Naive thymus-derived CD4-positive, alpha-beta T cell (primary cell): Measurements from ENCODE around the gene SDF2. TPM values are rescaled to one million over a fixed set of nuclear protein-coding genes. Genes with fewer than 3 reads are reported as not detected.

Experiments used
- ATAC-seq: fragments of 150-1000 bp; cut with Tn5 transposase; 2 replicates; pipeline ENCODE4 v1.10.0; 2021; ENCODE audit warnings: mild to moderate bottlenecking, moderate library complexity
- CTCF ChIA-PET: fragments of 350-600 bp; sonication (Branson Sonifier 250); formaldehyde crosslinking; loops from one replicate; lab custom pipeline; 2021; ENCODE audit warnings: antibody characterized with exemption; lab: Charles Lee
- POLR2A ChIA-PET: fragments of 350-600 bp; sonication (Branson Sonifier 250); formaldehyde crosslinking; loops from one replicate; lab custom pipeline; 2021; ENCODE audit warnings: antibody characterized with exemption, inconsistent platforms; lab: Charles Lee
- DNase-seq, 9 donors: peaks; one replicate each; pipeline versions ENCODE4 v3.0.0 to v3.0.0-alpha.2; 2020 to 2022; ENCODE audit warnings: mixed read lengths in 1 of 9
- H3K27ac ChIP-seq: one replicate; pipeline ENCODE4 v1.7.0; 2013; ENCODE audit warnings: mild to moderate bottlenecking, low read depth, low read length, moderate library complexity
- H3K27me3 ChIP-seq, 2 donors: one replicate each; pipeline ENCODE4 v1.7.0; 2013; ENCODE audit warnings: low read length in 2 of 2, mild to moderate bottlenecking in 2 of 2, moderate library complexity in 2 of 2; ENCODE audit not compliant: control insufficient read depth in 2 of 2, insufficient read depth in 2 of 2
- H3K36me3 ChIP-seq, 3 experiments: 1 replicate in 2 of 3; 2 replicates in 1 of 3; pipeline ENCODE4 v1.7.0; 2013; ENCODE audit warnings: low read length in 3 of 3, mild to moderate bottlenecking in 3 of 3, moderate library complexity in 1 of 3; ENCODE audit not compliant: insufficient read depth in 3 of 3, control insufficient read depth in 2 of 3
- H3K4me1 ChIP-seq, 2 donors: one replicate each; pipeline ENCODE4 v1.7.0; 2013; ENCODE audit warnings: low read length in 2 of 2, mild to moderate bottlenecking in 2 of 2, moderate library complexity in 1 of 2; ENCODE audit not compliant: control insufficient read depth in 2 of 2, insufficient read depth in 2 of 2
- H3K4me3 ChIP-seq: 2 replicates; pipeline ENCODE4 v1.7.0; 2013; ENCODE audit warnings: mild to moderate bottlenecking, low read length
- H3K9me3 ChIP-seq, 3 experiments: 1 replicate in 2 of 3; 2 replicates in 1 of 3; pipeline ENCODE4 v1.7.0; 2013; ENCODE audit warnings: low read length in 3 of 3; ENCODE audit not compliant: control insufficient read depth in 2 of 3
- H3K27ac Mint-ChIP-seq, 9 donors: one replicate each; pipeline ENCODE4 v1.8.0; 2020 to 2022; ENCODE audit warnings: mixed read lengths in 9 of 9, mild to moderate bottlenecking in 8 of 9, moderate library complexity in 5 of 9, inconsistent platforms in 2 of 9
- H3K27me3 Mint-ChIP-seq, 5 donors: one replicate each; pipeline ENCODE4 v1.8.0; 2021 to 2022; ENCODE audit warnings: mixed read lengths in 5 of 5, mild to moderate bottlenecking in 1 of 5
- H3K36me3 Mint-ChIP-seq, 5 donors: one replicate each; pipeline ENCODE4 v1.8.0; 2020 to 2022; ENCODE audit warnings: mixed read lengths in 5 of 5, mild to moderate bottlenecking in 3 of 5, inconsistent platforms in 1 of 5
- H3K4me1 Mint-ChIP-seq, 7 donors: one replicate each; pipeline ENCODE4 v1.8.0; 2020 to 2022; ENCODE audit warnings: mixed read lengths in 7 of 7, mild to moderate bottlenecking in 3 of 7, inconsistent platforms in 1 of 7
- H3K4me3 Mint-ChIP-seq, 10 donors: one replicate each; pipeline ENCODE4 v1.8.0; 2020 to 2022; ENCODE audit warnings: mild to moderate bottlenecking in 10 of 10, mixed read lengths in 10 of 10, moderate library complexity in 6 of 10, inconsistent platforms in 2 of 10
- H3K9me3 Mint-ChIP-seq, 11 donors: one replicate each; pipeline ENCODE4 v1.8.0; 2020 to 2022; ENCODE audit warnings: mixed read lengths in 11 of 11, mild to moderate bottlenecking in 4 of 11, inconsistent platforms in 1 of 11, moderate library complexity in 1 of 11
- intact Hi-C, 2 donors: fragments of 100-400 bp; cut with micrococcal nuclease; formaldehyde crosslinking; loops; one replicate each; pipeline ENCODE4 v1.15.1; 2023
- polyA plus RNA-seq, 2 donors: library from polyadenylated mRNA; unstranded; fragments of 300-500 nt; fragmentation: Illumina TruSeq; gene quantifications; one replicate each; pipeline ENCODE4 v1.2.3, GENCODE V29; 2021
- total RNA-seq, 6 experiments: library from RNA in 5 of 6; stranded (reverse) in 5 of 6; gene quantifications; 1 replicate in 5 of 6; 2 replicates in 1 of 6; pipeline ENCODE4 v1.2.3 and lab custom pipeline; 2021 to 2026

Gene SDF2
- total and polyA plus RNA-seq, 7 experiments from 2014 or later = 28.6 to 85.2 (median 47.3) TPM

GRCh38 chr17:28646039-28646754, 15.5 kb downstream of the SDF2 start:
- Histone ChIP-seq H3K27me3 (no peaks in the 10 kb centered on the region), H3K4me3 (peak overlapping the region; percentile 87), H3K27ac (peak overlapping the region; percentile 95), H3K36me3 (peaks cover 0 to 41% (median 11%) of the 10 kb centered on the region in 3 experiments), H3K9me3 (no peaks in the 10 kb centered on the region), H3K4me1 (peaks cover 26 to 29% of the 10 kb centered on the region in 2 donors)
- POLR2A ChIA-PET = interaction anchor here (0.6 to 5.3 kb wide), 12 partner anchors 14 to 305 kb away, joined by 3 to 81 read pairs (median 8); partner anchors contain the start of genes PHF12, PIGS, PROCA1 and RPL23A
- DNase-seq = peak in 1 of 9 donors; percentile 6
- Mint-ChIP-seq H3K27ac (peak overlapping the region; percentile 90 to 99 (median 97)), H3K4me3 (peak overlapping the region; percentile 68 to 99 (median 90)), H3K36me3 (peaks cover 4 to 26% (median 16%) of the 10 kb centered on the region in 5 donors), H3K27me3 (no peaks in the 10 kb centered on the region), H3K4me1 (peaks cover 27 to 53% (median 39%) of the 10 kb centered on the region in 7 donors), H3K9me3 (no peaks in the 10 kb centered on the region)
- intact Hi-C loops = loop anchor here (1.0 to 10.0 kb wide), 9 partner anchors 65 to 921 kb away; partner anchors contain the start of genes DHRS13 (in 2 of the 2), ABHD15 (in 1 of the 2), ALDOC (in 1 of the 2) and ERAL1 (in 1 of the 2)
- no peak for ATAC-seq
- CTCF ChIA-PET = interaction anchor here (0.8 to 4.1 kb wide), 7 partner anchors 16 to 311 kb away, joined by 3 to 15 read pairs (median 4); partner anchors contain the start of genes SDF2, SUPT6H and TNFAIP1

- peak overlapping the region; percentile 87 for H3K4me3 ChIP-seq
- peak overlapping the region; percentile 95 for H3K27ac ChIP-seq
- DNase-seq (no peak), ATAC-seq (no peak)
- Mint-ChIP-seq H3K9me3 (no peaks in the 10 kb centered on the region), H3K27ac (peak overlapping the region; percentile 90 to 99 (median 97)), H3K27me3 (no peaks in the 10 kb centered on the region), H3K4me3 (peak overlapping the region; percentile 68 to 99 (median 90)), H3K36me3 (peaks cover 4 to 28% (median 15%) of the 10 kb centered on the region in 5 donors), H3K4me1 (peaks cover 27 to 54% (median 39%) of the 10 kb centered on the region in 7 donors)
- intact Hi-C loops = loop anchor here (1.0 to 10.0 kb wide), 17 partner anchors 17 to 922 kb away; partner anchors contain the start of genes ALDOC (in 2 of the 2), DHRS13 (in 2 of the 2), NEK8 (in 2 of the 2) and SUPT6H (in 2 of the 2)
- H3K27me3 ChIP-seq = no peaks in the 10 kb centered on the region
- H3K36me3 ChIP-seq = peaks cover 2 to 41% (median 14%) of the 10 kb centered on the region in 3 experiments
- H3K9me3 ChIP-seq = no peaks in the 10 kb centered on the region
- ChIA-PET CTCF (interaction anchor here (0.8 to 4.1 kb wide), 3 partner anchors 17 to 310 kb away, joined by 3 to 15 read pairs (median 6); partner anchors contain the start of genes SDF2, SUPT6H and TNFAIP1), POLR2A (interaction anchor here (0.6 to 5.3 kb wide), 18 partner anchors 10 to 648 kb away, joined by 3 to 81 read pairs (median 6); partner anchors contain the start of genes ALDOC, IFT20, NEK8 and NUFIP2)
- H3K4me1 ChIP-seq = peaks cover 26 to 29% of the 10 kb centered on the region in 2 donors
Measured at GRCh38 chr17:28645576-28645939, 16.1 kb downstream of the SDF2 start.

- Mint-ChIP-seq H3K9me3 (no peaks in the 10 kb centered on the region), H3K4me1 (peaks cover 29 to 57% (median 39%) of the 10 kb centered on the region in 7 donors), H3K27ac (peak within 1 kb of the TSS; percentile 90 to 99 (median 97)), H3K27me3 (no peaks in the 10 kb centered on the region), H3K36me3 (peaks cover 4 to 33% (median 18%) of the 10 kb centered on the region in 5 donors), H3K4me3 (peak within 1 kb of the TSS; percentile 89 to 99 (median 94))
- DNase-seq (peak; percentile 86 to 95 (median 93)), ATAC-seq (peak; percentile 99)
- POLR2A ChIA-PET = interaction anchor here (1.0 to 5.3 kb wide), 21 partner anchors 7 to 649 kb away, joined by 3 to 81 read pairs (median 5); partner anchors contain the start of genes ALDOC, IFT20, NEK8 and NUFIP2
- peaks cover 6 to 45% (median 17%) of the 10 kb centered on the region in 3 experiments for H3K36me3 ChIP-seq
- CTCF ChIA-PET = interaction anchor here (0.8 to 4.1 kb wide), 3 partner anchors 17 to 34 kb away, joined by 3 to 15 read pairs (median 6); partner anchors contain the start of genes SDF2 and SUPT6H
- peak within 1 kb of the TSS; percentile 95 for H3K27ac ChIP-seq
- H3K9me3 ChIP-seq = no peaks in the 10 kb centered on the region
- no peaks in the 10 kb centered on the region for H3K27me3 ChIP-seq
- H3K4me1 ChIP-seq = peaks cover 26 to 29% of the 10 kb centered on the region in 2 donors
- H3K4me3 ChIP-seq = peak within 1 kb of the TSS; percentile 87
- intact Hi-C loops = loop anchor here (1.0 to 10.0 kb wide), 17 partner anchors 17 to 922 kb away; partner anchors contain the start of genes ALDOC (in 2 of the 2), DHRS13 (in 2 of the 2), NEK8 (in 2 of the 2) and SPAG5 (in 2 of the 2)
Measured at GRCh38 chr17:28644787-28645575, 16.7 kb downstream of the SDF2 start, which contains the start of gene BLTP2. Gene BLTP2 (minus strand): TSS chr17:28645158. CDS start chr17:28645056, 102 bp downstream.

DNA sequence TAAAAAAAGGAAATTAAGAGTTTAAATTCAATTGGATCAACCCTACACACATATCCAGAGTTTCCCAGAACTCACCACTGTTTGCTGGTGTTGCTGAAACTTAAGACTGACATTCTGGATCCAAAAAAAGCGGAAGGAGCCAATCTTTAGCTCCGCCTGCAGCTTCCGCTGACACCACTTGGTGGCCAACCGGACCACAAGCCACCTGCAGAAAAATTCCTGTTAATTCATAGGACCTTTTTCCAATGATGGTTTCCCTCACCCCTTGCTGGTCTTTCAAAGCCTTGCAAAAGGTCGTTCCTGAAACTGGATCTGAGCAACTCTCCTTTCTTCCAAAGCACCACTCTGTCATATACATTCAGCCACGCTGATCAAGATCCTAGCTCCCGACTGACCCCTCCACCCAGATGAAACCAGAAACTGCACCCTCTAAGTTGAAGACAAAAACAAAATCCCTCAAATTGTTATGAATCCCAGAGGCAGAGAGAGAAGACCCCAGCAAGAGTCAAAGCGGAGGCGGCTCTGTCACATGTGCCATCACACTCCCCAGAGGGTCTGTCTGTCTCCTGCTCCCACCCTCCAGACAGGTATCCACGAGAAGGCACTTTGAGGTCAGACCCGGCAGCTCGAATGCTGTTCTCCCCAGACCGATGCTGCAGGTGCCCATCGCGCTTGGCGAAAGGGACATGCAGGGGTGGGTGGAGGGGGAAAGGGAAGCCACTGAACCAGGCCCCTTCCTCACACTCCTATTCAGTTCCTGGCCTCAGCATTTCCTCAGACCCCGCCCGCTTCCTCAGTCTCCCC, 17.5 kb downstream of the SDF2 start:
- ChIA-PET POLR2A (interaction anchor here (0.6 to 5.3 kb wide), 24 partner anchors 8 to 1460 kb away, joined by 3 to 81 read pairs (median 5); partner anchors contain the start of genes ALDOC, IFT20, NEK8 and NUFIP2), CTCF (interaction anchor here (0.7 to 1.2 kb wide), 3 partner anchors 24 to 33 kb away, joined by 3 read pairs; no protein-coding TSS in a partner anchor)
- no peaks in the 10 kb centered on the region for H3K9me3 ChIP-seq
- Mint-ChIP-seq H3K36me3 (peaks cover 9 to 40% (median 25%) of the 10 kb centered on the region in 5 donors), H3K27ac (peak overlapping the region; percentile 84 to 99 (median 93)), H3K27me3 (no peaks in the 10 kb centered on the region), H3K4me3 (peak overlapping the region; percentile 89 to 99 (median 94)), H3K9me3 (no peaks in the 10 kb centered on the region), H3K4me1 (peaks cover 33 to 60% (median 41%) of the 10 kb centered on the region in 7 donors)
- H3K27ac ChIP-seq = peak overlapping the region; percentile 95
- H3K4me1 ChIP-seq = peaks cover 26 to 29% of the 10 kb centered on the region in 2 donors
- H3K36me3 ChIP-seq = peaks cover 12 to 51% (median 20%) of the 10 kb centered on the region in 3 experiments
- no peaks in the 10 kb centered on the region for H3K27me3 ChIP-seq
- no peak for ATAC-seq
- peak in 4 of 9 donors; percentile 7 to 40 (median 10) for DNase-seq
- H3K4me3 ChIP-seq = peak overlapping the region; percentile 87
- intact Hi-C loops = loop anchor here (1.0 to 10.0 kb wide), 6 partner anchors 45 to 749 kb away; partner anchors contain the start of genes ERAL1 (in 1 of the 2), IFT20 (in 1 of the 2), LYRM9 (in 1 of the 2) and NEK8 (in 1 of the 2)

DNA sequence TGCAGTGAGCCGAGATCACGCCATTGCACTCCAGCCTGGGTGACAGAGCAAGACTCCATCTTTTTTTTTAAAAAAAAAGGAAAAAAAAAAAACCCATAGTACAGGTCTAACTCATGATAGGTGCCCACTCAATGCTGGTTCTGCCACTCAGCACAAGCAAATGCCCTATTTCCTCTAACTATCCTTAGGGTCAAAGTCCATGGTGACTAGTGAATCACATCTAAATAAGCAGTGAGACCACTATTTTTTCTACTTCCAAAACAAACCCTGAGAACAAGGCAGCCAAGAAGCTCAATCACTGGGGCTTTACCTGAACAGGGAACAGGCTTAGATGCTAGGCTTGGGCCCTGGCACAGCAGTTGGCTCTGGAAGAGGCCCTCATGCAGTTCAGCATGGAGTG, 20.1 kb downstream of the SDF2 start:
- H3K4me3 Mint-ChIP-seq = peak overlapping the region in 2 of 10 donors; percentile 26 to 29
- H3K9me3 Mint-ChIP-seq = no peaks in the 10 kb centered on the region
- H3K4me1 Mint-ChIP-seq = peaks cover 31 to 60% (median 47%) of the 10 kb centered on the region in 7 donors
- ATAC-seq (no peak), DNase-seq (no peak)
- H3K27me3 ChIP-seq = no peaks in the 10 kb centered on the region
- H3K27me3 Mint-ChIP-seq = no peaks in the 10 kb centered on the region
- no peak overlapping the region for H3K4me3 ChIP-seq
- intact Hi-C loops = loop anchor here in 1 of 2 donors (10.0 kb wide), 3 partner anchors 213 to 747 kb away; partner anchors contain the start of genes ERAL1, IFT20, LYRM9 and TNFAIP1
- peaks cover 23 to 49% (median 35%) of the 10 kb centered on the region in 5 donors for H3K36me3 Mint-ChIP-seq
- CTCF ChIA-PET = interaction anchor here (1.2 to 1.4 kb wide), 3 partner anchors 34 to 312 kb away, joined by 3 to 8 read pairs (median 4); no protein-coding TSS in a partner anchor
- H3K27ac ChIP-seq = no peak overlapping the region
- peaks cover 24 to 27% of the 10 kb centered on the region in 2 donors for H3K4me1 ChIP-seq
- peaks cover 23 to 67% (median 33%) of the 10 kb centered on the region in 3 experiments for H3K36me3 ChIP-seq
- no peaks in the 10 kb centered on the region for H3K9me3 ChIP-seq
- POLR2A ChIA-PET = interaction anchor here (0.7 to 1.8 kb wide), 3 partner anchors 18 to 65 kb away, joined by 3 to 4 read pairs (median 4); partner anchors contain the start of genes ALDOC, SDF2 and SUPT6H
- peak overlapping the region in 3 of 9 donors; percentile 8 to 36 (median 14) for H3K27ac Mint-ChIP-seq
